Coronary artery (tissue), 2 donors: ENCODE measurements around the gene IGIP.

ENCODE experiments used
- DNase-seq: peaks from one replicate; pipeline ENCODE4 v3.0.0-alpha.2; 2017; ENCODE audit warnings: low spot score
- H3K27ac ChIP-seq, 2 donors: fragments of 200-600 bp; sonication (generic); one replicate each; pipeline ENCODE4 v1.5.1; 2016 to 2019
- H3K4me3 ChIP-seq: fragments of 200-600 bp; sonication (generic); 2 replicates; pipeline ENCODE4 v1.5.1; 2016; ENCODE audit warnings: mild to moderate bottlenecking, moderate library complexity
- CTCF ChIP-seq: fragments of 200-600 bp; sonication (generic); IDR thresholded peaks from one replicate; pipeline ENCODE4 v1.5.1; 2019; ENCODE audit warnings: antibody characterized with exemption

IGIP gene

GRCh38 chr5:140165101-140165922 lies 39.6 kb downstream of the IGIP start:
- Histone ChIP-seq H3K27ac (peak overlapping the region in 1 of 2 donors; percentile 40), H3K4me3 (no peak overlapping the region)
- DNase-seq, result no peak
- no peak for TF ChIP-seq CTCF

GRCh38 chr5:140165923-140166270 lies 40.2 kb downstream of the IGIP start:
- DNase-seq, result no peak
- TF ChIP-seq CTCF, result no peak
- H3K27ac ChIP-seq, result no peak overlapping the region
- H3K4me3 ChIP-seq, result no peak overlapping the region

GRCh38 chr5:140166911-140167310 lies 41.2 kb downstream of the IGIP start:
- DNase-seq, result no peak
- no peak for TF ChIP-seq CTCF
- Histone ChIP-seq H3K4me3 (no peak overlapping the region), H3K27ac (no peak overlapping the region)

- no peak for DNase-seq
- no peak overlapping the region for H3K4me3 ChIP-seq
- H3K27ac ChIP-seq, result no peak overlapping the region
- no peak for TF ChIP-seq CTCF
Measured at GRCh38 chr5:140168371-140168770, 42.6 kb downstream of the IGIP start.

- no peak for DNase-seq
- TF ChIP-seq CTCF, result no peak
- H3K4me3 ChIP-seq, result no peak overlapping the region
- H3K27ac ChIP-seq, result no peak overlapping the region
Measured at GRCh38 chr5:140169410-140169809, 43.7 kb downstream of the IGIP start.

GRCh38 chr5:140172483-140172882 lies 46.7 kb downstream of the IGIP start:
- no peak for TF ChIP-seq CTCF
- DNase-seq, result no peak
- no peak overlapping the region for H3K27ac ChIP-seq
- no peak overlapping the region for H3K4me3 ChIP-seq

- no peak overlapping the region for H3K27ac ChIP-seq
- no peak overlapping the region for H3K4me3 ChIP-seq
Measured at GRCh38 chr5:140174014-140174413, 48.3 kb downstream of the IGIP start.

More at GRCh38 chr5:140174014-140174413, 48.3 kb downstream of the IGIP start:
- no peak for TF ChIP-seq CTCF
- DNase-seq, result no peak
